Measurements from ENCODE around the gene RPS14.
"Not testable (repeated sequence)": the region's sequence is repeated elsewhere in the genome, so short reads cannot be mapped to it uniquely, and the experiment has no call there.

Gene RPS14

GRCh38 chr5:150476568-150476967, 27.0 kb upstream of the RPS14 start:
- not testable (repeated sequence) for FAIRE-seq

- FAIRE-seq: no peak
Measured at GRCh38 chr5:150473673-150474358, 24.3 kb upstream of the RPS14 start.

- FAIRE-seq: no peak
Measured at GRCh38 chr5:150469718-150470469, 20.4 kb upstream of the RPS14 start.

GRCh38 chr5:150468206-150468605, 18.7 kb upstream of the RPS14 start:
- no peak for FAIRE-seq

- no peak for FAIRE-seq
Measured at GRCh38 chr5:150465927-150466326, 16.4 kb upstream of the RPS14 start.

GRCh38 chr5:150464554-150465012, 15.0 kb upstream of the RPS14 start:
- no peak for FAIRE-seq

- no peak for FAIRE-seq
Measured at GRCh38 chr5:150461231-150461630, 11.7 kb upstream of the RPS14 start.

GRCh38 chr5:150460781-150461180, 11.2 kb upstream of the RPS14 start:
- FAIRE-seq: no peak

- no peak for FAIRE-seq
Measured at GRCh38 chr5:150458802-150459557, 9.4 kb upstream of the RPS14 start.

GRCh38 chr5:150457562-150458240, 8.2 kb upstream of the RPS14 start:
- FAIRE-seq: no peak

- FAIRE-seq: no peak
Measured at GRCh38 chr5:150457121-150457520, 7.6 kb upstream of the RPS14 start.

- no peak for FAIRE-seq
Measured at GRCh38 chr5:150454492-150455229, 5.1 kb upstream of the RPS14 start.

GRCh38 chr5:150454027-150454426, 4.5 kb upstream of the RPS14 start:
- FAIRE-seq: not testable (repeated sequence)

GRCh38 chr5:150452914-150453313, 3.4 kb upstream of the RPS14 start:
- FAIRE-seq: no peak

- FAIRE-seq: no peak
Measured at GRCh38 chr5:150451594-150451993, 2.1 kb upstream of the RPS14 start.

GRCh38 chr5:150448952-150449516, 505 bp downstream of the RPS14 start:
- FAIRE-seq: no peak

- FAIRE-seq: no peak
Measured at GRCh38 chr5:150448334-150448733, 1.2 kb downstream of the RPS14 start.

GRCh38 chr5:150447188-150447587, 2.4 kb downstream of the RPS14 start:
- no peak for FAIRE-seq

- FAIRE-seq: no peak
Measured at GRCh38 chr5:150446583-150446982, 3.0 kb downstream of the RPS14 start.

GRCh38 chr5:150446088-150446487, 3.5 kb downstream of the RPS14 start:
- no peak for FAIRE-seq

GRCh38 chr5:150444770-150445169, 4.8 kb downstream of the RPS14 start:
- no peak for FAIRE-seq

Data from A204.1 (cell line).